GM12878 (cell line): ENCODE data around the gene TRIM69. TPM values are rescaled to one million over a fixed set of nuclear protein-coding genes. Genes with fewer than 3 reads are reported as not detected.

Experiments
- ASH2L ChIP-seq: fragments of 300-600, 200-600 bp; sonication (generic); IDR thresholded peaks from 2 replicates; pipeline ENCODE4 v1.6.1; 2017; ENCODE audit warnings: low read depth, mild to moderate bottlenecking, borderline replicate concordance
- BHLHE40 ChIP-seq, 2 experiments: fragments of 450-650 bp in 1 of 2; IDR thresholded peaks; 2 replicates each; pipeline ENCODE4 v1.6.1; 2011 to 2017; ENCODE audit warnings: low read depth in 2 of 2, borderline replicate concordance in 1 of 2, improper control_type of control experiment in 1 of 2, low read length in 1 of 2, mild to moderate bottlenecking in 1 of 2
- ESRRA ChIP-seq: IDR thresholded peaks from 2 replicates; pipeline ENCODE4 v1.6.1; 2012; ENCODE audit warnings: mild to moderate bottlenecking, low read length, improper control_type of control experiment
- FOS ChIP-seq: IDR thresholded peaks from 3 replicates; pipeline ENCODE4 v1.6.1; 2011; ENCODE audit warnings: borderline replicate concordance; ENCODE audit not compliant: insufficient read length; ENCODE audit errors: extremely low read depth
- IKZF1 ChIP-seq: fragments of 450-650 bp; conservative IDR thresholded peaks from 2 replicates; pipeline ENCODE4 v1.6.1; 2017; ENCODE audit warnings: antibody characterized with exemption, mild to moderate bottlenecking
- NFXL1 ChIP-seq: fragments of 450-650 bp; IDR thresholded peaks from 2 replicates; pipeline ENCODE4 v1.6.1; 2017; ENCODE audit warnings: antibody characterized with exemption, mild to moderate bottlenecking, borderline replicate concordance
- PML ChIP-seq: IDR thresholded peaks from 2 replicates; pipeline ENCODE4 v1.6.1; 2012; ENCODE audit warnings: low read length, inconsistent platforms
- RB1 ChIP-seq: fragments of 450-650 bp; formaldehyde crosslinking; IDR thresholded peaks from 2 replicates; pipeline ENCODE4 v1.6.1; 2017; ENCODE audit warnings: mild to moderate bottlenecking, borderline replicate concordance
- RELB ChIP-seq: fragments of 450-650 bp; IDR thresholded peaks from 2 replicates; pipeline ENCODE4 v1.6.1; 2017; ENCODE audit warnings: low read depth, mild to moderate bottlenecking, moderate library complexity
- RUNX3 ChIP-seq: IDR thresholded peaks from 2 replicates; pipeline ENCODE4 v1.6.1; 2012; ENCODE audit warnings: low read length, inconsistent platforms
- SMAD5 ChIP-seq: IDR thresholded peaks from 2 replicates; pipeline ENCODE4 v1.6.1; 2016; ENCODE audit warnings: antibody characterized with exemption, low read depth
- STAT1 ChIP-seq: fragments of 450-650 bp; conservative IDR thresholded peaks from 2 replicates; pipeline ENCODE4 v1.6.1; 2014; ENCODE audit warnings: antibody characterized with exemption, mild to moderate bottlenecking
- STAT3 ChIP-seq: IDR thresholded peaks from 2 replicates; pipeline ENCODE4 v1.6.1; 2011; ENCODE audit warnings: low read depth, low read length, improper control_type of control experiment
- SUPT20H ChIP-seq: IDR thresholded peaks from 2 replicates; pipeline ENCODE4 v1.6.1; 2011; ENCODE audit warnings: low read depth, mild to moderate bottlenecking, low read length, moderate library complexity, borderline replicate concordance; ENCODE audit not compliant: control insufficient read depth
- ZBED1 ChIP-seq: IDR thresholded peaks from 2 replicates; pipeline ENCODE4 v1.6.1; 2016; ENCODE audit warnings: borderline replicate concordance
- ZNF24 ChIP-seq: fragments of 450-650 bp; IDR thresholded peaks from 2 replicates; pipeline ENCODE4 v1.6.1; 2017; ENCODE audit warnings: antibody characterized with exemption, mild to moderate bottlenecking
- ZNF384 ChIP-seq: IDR thresholded peaks from 2 replicates; pipeline ENCODE4 v1.6.1; 2012; ENCODE audit warnings: low read depth, mild to moderate bottlenecking, low read length, improper control_type of control experiment, borderline replicate concordance
- polyA plus RNA-seq, 11 experiments: library from polyadenylated mRNA; depleted of rRNA in 4 of 11; unstranded in 6 of 11; stranded (reverse) in 5 of 11; fragments of >200 nt; fragmentation: Nextera tagmentation in 4 of 11; fragmentation: Illumina TruSeq in 1 of 11; extraction: Ambion mirVana in 4 of 11; extraction: Trizol in 1 of 11; gene quantifications; 1 replicate in 1 of 11; 2 replicates in 10 of 11; pipeline versions ENCODE4 v1.2.1 to v1.2.3, GENCODE V29; 2011 to 2016; ENCODE audit warnings: inconsistent platforms in 2 of 11, missing spikeins in 2 of 11, low read depth in 1 of 11
- total RNA-seq, 4 experiments: library from RNA; depleted of rRNA in 3 of 4; stranded (reverse); fragments of >200 nt in 3 of 4; fragmentation: Illumina TruSeq in 1 of 4; extraction: Trizol in 1 of 4; gene quantifications; 2 replicates each; pipeline versions ENCODE4 v1.2.1 to v1.2.3, GENCODE V29; 2013 to 2021
- TF ChIP-seq, protein P1 (sequence below): fragments of 150-350 bp; IDR thresholded peaks from 2 replicates; pipeline ENCODE4 v1.6.1; 2016; ENCODE audit warnings: low read depth, low read length
- TF ChIP-seq, protein P2 (sequence below): fragments of 450-650 bp; IDR thresholded peaks from 2 replicates; pipeline ENCODE4 v1.6.1; 2016; ENCODE audit warnings: mild to moderate bottlenecking, moderate library complexity, borderline replicate concordance

The TRIM69 gene
- total and polyA plus RNA-seq, 10 of the 15 experiments (the other 5 are each of a cell fraction or from before 2014, with no cell fraction given), result 11.2 to 52.7 (median 37.8) TPM

DNA sequence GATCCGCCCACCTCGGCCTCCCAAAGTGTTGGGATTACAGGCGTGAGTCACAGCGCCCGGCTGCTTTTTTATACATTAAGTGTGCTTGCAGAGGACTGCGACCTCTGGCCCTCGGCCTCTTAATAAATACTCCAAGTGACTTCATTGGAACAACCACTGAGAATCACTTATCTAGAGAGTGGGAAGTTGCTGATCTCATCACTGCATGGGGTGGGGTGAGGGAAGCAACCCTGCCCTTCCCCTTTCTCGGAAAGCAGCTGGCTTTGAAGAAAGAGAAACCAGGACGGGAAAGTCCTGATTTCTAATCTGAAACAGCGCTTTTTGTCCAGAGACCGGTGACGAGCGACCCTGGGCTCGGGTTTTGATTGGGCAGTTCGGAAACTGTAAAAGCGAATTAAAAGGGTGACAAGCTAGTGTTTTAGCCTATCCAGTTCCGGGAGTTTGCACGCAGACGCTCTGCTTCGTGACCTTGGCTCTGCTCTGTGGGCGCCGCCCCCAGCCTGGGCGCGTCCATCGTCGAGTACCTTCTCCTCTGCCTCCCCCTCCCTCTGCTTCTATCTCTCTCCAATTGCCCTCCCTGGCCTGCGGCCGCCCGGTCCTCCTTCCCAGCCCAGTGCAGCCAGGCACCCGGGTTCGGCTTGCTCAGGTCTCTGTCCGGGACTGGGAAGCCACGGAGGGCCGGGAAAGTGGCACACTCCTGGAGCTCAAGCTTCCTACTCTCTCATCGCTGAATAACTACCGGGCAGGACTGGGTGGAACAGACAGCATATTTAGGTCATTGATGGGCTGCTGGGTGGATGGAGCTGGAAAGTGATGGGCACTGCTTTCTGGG is 7.5 kb upstream of the TRIM69 start (continued):
- peak; percentile 95; the same call in 1 of the 2 replicates for TF ChIP-seq ESRRA
- peak; percentile 57 to 62; a peak in 3 of 4 replicates for TF ChIP-seq BHLHE40 (IDR thresholded peaks at IDR 0.05; ENCODE audit: borderline replicate concordance in 1 of 2, low read depth in 2 of 2, low read length in 1 of 2)
- TF ChIP-seq, protein P1, sequence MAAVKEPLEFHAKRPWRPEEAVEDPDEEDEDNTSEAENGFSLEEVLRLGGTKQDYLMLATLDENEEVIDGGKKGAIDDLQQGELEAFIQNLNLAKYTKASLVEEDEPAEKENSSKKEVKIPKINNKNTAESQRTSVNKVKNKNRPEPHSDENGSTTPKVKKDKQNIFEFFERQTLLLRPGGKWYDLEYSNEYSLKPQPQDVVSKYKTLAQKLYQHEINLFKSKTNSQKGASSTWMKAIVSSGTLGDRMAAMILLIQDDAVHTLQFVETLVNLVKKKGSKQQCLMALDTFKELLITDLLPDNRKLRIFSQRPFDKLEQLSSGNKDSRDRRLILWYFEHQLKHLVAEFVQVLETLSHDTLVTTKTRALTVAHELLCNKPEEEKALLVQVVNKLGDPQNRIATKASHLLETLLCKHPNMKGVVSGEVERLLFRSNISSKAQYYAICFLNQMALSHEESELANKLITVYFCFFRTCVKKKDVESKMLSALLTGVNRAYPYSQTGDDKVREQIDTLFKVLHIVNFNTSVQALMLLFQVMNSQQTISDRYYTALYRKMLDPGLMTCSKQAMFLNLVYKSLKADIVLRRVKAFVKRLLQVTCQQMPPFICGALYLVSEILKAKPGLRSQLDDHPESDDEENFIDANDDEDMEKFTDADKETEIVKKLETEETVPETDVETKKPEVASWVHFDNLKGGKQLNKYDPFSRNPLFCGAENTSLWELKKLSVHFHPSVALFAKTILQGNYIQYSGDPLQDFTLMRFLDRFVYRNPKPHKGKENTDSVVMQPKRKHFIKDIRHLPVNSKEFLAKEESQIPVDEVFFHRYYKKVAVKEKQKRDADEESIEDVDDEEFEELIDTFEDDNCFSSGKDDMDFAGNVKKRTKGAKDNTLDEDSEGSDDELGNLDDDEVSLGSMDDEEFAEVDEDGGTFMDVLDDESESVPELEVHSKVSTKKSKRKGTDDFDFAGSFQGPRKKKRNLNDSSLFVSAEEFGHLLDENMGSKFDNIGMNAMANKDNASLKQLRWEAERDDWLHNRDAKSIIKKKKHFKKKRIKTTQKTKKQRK, result no peak
- peak; percentile 52; the same call in 1 of the 2 replicates for TF ChIP-seq RUNX3
- no peak for TF ChIP-seq NFXL1
- TF ChIP-seq, protein P2, sequence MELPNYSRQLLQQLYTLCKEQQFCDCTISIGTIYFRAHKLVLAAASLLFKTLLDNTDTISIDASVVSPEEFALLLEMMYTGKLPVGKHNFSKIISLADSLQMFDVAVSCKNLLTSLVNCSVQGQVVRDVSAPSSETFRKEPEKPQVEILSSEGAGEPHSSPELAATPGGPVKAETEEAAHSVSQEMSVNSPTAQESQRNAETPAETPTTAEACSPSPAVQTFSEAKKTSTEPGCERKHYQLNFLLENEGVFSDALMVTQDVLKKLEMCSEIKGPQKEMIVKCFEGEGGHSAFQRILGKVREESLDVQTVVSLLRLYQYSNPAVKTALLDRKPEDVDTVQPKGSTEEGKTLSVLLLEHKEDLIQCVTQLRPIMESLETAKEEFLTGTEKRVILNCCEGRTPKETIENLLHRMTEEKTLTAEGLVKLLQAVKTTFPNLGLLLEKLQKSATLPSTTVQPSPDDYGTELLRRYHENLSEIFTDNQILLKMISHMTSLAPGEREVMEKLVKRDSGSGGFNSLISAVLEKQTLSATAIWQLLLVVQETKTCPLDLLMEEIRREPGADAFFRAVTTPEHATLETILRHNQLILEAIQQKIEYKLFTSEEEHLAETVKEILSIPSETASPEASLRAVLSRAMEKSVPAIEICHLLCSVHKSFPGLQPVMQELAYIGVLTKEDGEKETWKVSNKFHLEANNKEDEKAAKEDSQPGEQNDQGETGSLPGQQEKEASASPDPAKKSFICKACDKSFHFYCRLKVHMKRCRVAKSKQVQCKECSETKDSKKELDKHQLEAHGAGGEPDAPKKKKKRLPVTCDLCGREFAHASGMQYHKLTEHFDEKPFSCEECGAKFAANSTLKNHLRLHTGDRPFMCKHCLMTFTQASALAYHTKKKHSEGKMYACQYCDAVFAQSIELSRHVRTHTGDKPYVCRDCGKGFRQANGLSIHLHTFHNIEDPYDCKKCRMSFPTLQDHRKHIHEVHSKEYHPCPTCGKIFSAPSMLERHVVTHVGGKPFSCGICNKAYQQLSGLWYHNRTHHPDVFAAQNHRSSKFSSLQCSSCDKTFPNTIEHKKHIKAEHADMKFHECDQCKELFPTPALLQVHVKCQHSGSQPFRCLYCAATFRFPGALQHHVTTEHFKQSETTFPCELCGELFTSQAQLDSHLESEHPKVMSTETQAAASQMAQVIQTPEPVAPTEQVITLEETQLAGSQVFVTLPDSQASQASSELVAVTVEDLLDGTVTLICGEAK, result no peak; the same call in 1 of the 2 replicates
- TF ChIP-seq IKZF1, result peak; percentile 97
- TF ChIP-seq ZNF24, result peak; percentile 17; the same call in 1 of the 2 replicates
- peak; percentile 100 for TF ChIP-seq STAT3
- no peak for TF ChIP-seq SUPT20H
- TF ChIP-seq RELB, result peak; percentile 96; the same call in 1 of the 2 replicates
- peak; percentile 87; the same call in 1 of the 2 replicates for TF ChIP-seq RB1
- TF ChIP-seq STAT1, result peak; percentile 100
- no peak for TF ChIP-seq ZNF384
- TF ChIP-seq PML, result no peak
- peak; percentile 79 for TF ChIP-seq SMAD5
- TF ChIP-seq ZBED1, result peak; percentile 77
- peak; percentile 12 for TF ChIP-seq FOS
- TF ChIP-seq ASH2L, result no peak
